ENCODE data around the gene ZNF583.

Gene ZNF583

DNA sequence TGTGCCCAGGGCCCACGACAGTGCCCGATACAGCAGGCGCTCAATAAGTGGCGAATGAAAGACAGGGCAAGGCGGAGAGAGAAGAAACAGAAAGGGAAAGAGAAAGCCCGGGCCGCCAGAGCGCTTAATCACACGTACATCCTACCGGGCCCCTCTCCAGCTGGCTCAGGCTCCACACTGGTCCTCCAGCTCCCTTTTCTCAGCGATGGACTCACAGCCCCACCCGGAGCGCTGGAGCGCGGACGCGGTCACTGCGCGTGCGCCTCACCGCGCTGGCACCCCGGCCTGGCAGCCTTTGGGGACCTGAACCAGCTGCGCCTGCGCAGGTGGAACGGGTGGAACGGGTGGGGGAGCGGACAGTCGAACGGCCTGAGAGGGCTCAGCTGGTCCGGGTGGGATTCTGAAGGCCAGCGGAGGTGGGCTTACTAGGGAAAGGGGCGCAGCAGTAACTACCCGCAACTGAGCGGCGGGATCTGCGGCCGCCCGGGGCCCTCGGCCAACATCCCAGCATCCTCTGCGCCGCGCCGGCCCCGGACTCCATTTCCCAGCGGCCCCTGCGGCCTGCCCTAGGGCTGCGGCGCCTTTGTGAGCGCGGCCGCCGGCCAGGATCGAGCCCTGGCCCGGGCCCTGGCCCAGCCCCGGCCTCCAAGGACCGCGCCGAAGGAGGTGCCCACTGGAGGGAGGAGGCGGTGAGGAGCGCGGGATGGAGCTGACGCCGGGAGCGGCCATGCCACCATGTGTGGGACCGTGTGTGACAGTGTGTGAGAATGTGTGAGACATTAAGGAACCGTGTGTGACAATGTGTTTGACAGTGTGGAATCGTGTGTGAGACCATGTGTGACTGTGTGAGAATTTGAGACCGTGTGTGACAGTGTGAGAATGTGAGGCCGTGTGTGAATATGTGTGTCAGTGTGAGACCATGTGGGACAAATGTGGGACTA, at the start of gene ZNF583:
TSS of gene ZNF583 (plus strand) at position 569 of the 941 bp plus-strand sequence. CDS start 2,783 bp downstream, outside the sequence.
- DNase-seq = peak; percentile 81 to 92

DNA sequence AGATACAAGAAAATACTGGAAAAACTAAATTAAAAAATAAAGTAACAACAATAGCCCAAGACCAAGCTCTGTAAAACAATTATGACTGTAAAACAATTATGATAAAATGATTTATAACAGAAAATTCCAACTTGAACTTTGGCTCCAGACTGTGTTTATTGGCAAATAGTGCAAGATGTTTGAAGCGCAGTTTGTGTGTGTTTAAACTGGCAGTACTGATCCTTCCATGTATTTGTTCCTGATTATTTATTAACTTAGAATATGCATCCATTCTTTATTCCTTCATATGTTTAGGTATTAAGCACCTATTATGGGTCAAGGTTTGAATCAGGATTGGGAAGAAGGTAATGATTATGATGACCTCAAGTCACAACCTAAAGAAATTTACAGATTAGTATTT, 48.6 kb upstream of the ZNF583 start:
- DNase-seq = no peak

DNA sequence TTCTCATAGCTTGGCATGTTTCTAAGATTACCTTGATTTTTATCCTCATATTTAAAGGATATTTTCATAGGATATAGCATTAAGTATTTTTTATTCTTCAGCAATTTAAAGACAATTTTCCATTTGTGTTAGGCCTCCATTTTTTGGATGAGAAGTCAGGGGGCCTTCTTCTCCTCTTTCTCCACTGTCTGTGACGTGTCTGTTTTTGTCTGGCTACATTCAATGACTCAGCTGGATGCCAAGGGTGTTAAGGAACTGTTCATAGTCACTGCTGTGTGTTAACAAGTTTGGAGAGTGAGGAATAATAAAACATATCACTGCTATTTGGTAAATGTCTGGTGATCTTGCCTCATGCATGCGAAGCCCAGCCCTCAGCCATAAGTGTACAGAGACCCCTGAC, 47.2 kb upstream of the ZNF583 start:
- no peak for DNase-seq

DNA sequence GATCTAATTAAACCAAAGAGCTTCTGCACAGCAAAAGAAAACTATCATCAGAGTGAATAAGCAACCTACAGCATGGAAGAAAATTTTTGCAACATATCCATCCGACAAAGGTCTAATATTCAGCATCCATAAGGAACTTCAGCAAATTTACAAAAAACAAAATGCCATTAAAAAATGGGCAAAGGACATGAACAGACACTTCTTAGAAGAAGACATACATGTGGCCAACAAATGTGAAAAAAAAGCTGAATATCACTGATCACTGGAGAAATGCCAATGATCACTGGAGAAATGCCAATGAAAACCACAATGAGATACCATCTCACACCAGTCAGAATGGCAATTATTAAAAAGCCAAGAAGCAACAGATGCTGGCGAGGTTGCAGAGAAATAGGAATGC, 43.3 kb upstream of the ZNF583 start:
- no peak for DNase-seq

DNA sequence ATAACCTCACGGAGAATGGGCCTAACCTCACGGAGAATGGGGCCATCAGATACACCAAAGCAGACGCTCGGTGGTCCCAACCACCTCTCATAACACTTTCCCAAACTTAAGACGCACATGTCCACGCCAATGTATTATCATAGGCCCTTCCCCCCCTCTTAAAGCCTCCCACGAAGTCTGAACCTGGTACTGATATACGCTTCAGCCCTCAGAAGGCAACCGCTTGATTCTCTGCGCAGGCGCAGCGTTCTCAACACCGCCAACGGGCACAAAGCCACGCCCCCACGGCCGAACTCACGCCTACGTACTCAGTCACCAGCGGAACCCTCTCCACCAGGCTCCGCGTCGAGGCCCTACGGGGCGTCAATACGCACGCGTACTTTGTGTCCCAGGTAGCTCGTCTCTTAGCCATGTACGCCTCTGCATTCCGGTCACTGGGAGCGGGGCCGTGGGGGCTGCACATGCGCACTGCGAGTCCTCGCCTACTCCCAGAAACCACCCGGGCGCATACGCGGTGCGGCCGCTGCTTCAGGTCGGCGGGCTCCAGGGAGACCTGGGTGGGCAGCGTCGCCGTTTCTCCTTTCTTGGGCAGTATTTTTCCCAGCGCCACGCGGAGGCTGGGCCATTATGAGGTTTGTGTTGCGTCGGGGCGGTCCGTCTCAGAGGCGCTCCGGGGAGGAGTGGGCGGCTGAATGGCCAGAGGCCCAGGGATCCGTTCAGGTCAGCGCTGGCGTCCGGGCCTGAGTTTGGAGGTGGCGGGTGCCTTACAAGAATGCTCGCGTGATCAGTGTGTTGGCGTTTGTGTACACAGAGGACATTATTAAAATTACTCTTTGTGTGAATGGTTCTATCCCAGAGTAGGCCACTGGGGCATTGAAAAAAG, 36.1 kb upstream of the ZNF583 start:
- peak; percentile 97 to 98 for DNase-seq

DNA sequence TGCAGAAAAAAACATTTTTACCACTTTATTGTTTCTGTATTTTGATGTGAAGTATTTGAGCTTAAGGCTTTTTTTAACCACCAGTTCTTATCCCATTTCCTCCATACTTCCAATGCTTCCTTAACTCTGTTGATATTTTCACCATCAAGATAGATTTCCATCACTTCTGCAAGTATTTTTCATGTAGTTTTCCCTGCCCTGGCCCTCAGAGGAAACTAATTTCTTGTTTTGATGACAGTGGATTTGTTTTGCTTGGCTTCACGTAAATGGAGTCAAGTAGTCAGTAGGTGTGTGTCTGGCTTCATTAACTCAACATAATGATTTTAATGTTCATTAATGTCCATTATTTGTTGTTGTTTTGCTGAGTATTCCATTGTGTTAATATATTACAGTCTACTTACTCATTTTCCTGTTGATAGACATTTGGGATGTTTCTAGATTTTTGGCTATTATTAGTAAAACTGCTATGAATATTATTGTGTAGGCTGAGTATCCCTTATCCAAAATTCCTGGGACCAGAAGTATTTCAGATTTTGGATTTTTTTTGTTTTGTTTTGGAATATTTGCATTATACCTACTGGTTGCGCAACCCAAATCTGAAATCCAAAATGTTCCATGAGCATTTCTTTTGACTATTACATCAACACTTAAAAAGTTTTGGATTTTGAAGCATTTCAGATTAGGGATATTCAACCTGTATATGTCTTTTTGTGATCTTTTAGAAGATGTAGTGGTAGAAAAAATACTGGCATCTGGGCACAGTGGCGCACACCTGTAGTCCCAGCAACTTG, 34.1 kb upstream of the ZNF583 start:
- DNase-seq = no peak

DNA sequence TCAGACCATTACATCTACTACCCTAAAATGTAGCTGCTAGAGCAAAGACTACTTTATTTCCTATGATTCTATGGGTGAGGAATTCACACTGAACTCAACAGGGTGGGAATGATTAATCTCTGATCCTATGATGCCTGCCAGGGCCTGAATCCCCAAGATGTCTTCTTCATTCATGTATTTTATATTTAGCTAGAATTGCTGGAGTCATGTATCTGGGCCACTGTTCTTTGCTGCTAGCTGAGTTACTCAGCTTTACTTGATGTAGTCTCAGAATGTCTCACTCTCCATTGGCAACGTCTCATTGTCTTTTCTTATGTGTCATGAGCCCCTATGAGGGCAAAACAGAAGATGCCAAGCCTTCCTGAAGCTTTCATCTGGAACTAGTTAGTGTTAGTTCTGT, 31.9 kb upstream of the ZNF583 start:
- DNase-seq = no peak

DNA sequence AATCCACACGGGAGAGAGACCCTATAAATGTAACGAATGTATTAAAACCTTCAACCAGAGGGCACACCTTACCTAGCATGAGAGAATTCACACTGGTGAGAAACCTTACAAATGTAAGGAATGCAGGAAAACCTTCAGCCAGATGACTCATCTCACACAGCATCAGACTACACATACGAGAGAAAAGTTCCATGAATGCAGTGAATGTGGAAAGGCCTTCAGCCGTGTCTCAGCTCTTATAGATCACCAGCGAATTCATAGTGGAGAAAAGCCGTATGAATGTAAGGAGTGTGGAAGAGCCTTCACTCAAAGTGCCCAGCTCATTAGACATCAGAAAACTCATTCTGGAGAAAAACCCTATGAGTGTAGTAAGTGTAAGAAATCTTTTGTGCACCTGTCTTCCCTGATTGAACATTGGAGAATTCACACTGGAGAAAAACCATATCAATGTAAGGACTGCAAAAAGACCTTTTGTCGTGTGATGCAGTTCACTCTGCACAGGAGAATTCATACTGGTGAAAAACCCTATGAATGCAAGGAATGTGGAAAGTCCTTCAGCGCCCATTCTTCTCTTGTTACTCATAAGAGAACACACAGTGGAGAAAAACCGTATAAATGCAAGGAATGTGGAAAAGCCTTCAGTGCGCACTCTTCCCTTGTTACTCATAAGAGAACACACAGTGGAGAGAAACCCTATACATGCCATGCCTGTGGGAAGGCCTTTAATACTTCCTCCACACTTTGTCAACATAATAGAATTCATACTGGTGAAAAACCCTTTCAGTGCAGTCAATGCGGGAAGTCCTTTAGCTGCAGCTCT, 26.8 kb upstream of the ZNF583 start:
- no peak for DNase-seq

DNA sequence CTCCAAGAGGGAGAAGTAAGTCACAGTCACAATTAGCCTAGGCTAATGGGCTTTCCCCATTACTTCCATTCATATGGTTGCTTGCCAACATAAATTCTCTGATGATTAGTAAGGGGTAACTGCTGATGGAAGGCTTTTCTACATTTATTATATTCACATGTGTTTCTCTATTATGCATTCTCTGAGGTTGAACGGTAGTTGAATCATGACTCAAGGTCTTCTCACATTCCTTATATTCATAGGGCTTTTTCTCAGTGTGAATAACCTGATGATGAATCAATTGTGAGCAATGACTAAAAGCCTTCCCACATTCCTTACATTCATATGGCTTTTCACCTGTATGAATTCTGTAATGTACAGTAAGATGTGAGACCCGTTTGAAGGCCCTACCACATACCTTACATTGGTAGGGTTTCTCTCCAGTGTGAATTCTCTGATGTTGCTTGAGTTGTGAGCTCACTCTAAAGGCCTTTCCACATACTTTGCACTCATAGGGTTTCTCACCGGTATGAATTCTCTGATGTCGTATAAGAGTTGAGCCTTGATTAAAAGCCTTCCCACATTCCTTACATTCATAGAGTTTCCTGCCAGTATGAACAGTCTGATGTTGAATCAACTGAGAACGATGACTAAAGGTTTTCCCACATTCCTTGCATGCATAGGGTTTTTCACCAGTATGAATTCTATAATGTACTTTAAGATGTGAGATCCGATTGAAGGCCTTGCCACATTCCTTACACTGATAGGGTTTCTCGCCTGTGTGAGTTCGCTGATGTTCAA, 20.1 kb upstream of the ZNF583 start:
- no peak for DNase-seq

DNA sequence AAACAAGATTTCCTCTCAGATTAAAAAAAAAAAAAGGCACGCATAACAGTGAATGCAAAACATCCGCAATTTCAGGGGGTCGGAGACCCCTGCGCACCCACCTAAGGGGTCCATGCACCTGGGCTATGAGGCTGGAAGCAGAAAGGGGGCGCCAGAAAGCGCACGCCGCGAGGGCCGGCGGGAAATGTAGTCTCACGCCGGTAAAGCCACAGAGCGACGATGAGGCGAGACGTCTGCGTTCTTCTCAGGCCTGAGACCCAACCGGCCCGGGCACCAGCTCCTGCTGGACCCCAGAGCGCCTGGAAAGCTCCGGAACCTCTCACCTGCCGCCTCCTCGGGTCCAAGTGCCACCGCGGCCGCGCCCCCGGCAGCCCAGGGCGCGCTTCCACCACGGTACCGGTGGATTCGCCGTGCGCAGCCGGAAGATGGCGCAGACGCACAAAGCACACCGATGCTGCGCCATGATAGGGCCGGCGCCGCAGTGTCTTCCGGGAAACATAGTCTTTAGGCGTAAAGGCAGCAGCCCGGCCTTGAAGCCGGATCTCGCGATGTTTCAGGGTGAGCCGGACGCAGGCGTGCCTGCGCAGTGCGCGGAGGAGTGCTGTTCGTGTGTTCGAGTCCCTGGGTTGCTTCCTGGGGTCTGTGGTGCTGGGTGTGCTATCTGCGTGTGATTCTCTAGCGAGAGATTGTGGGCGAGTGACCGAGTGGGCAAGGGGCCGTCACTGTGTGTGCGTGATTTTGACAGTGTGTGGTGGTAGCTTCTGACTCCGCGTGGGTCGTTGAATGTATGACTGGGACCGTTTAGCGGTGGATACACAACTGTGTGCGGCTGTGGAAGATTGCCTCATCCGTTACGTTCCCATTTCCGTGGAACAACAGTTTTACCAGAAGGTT, 10.8 kb upstream of the ZNF583 start, which contains the start of gene ZNF582:
TSS of gene ZNF582 (minus strand) at position 416 of the 894 bp plus-strand sequence. CDS start 1,782 bp downstream, outside the sequence.
- peak; percentile 93 to 97 for DNase-seq

DNA sequence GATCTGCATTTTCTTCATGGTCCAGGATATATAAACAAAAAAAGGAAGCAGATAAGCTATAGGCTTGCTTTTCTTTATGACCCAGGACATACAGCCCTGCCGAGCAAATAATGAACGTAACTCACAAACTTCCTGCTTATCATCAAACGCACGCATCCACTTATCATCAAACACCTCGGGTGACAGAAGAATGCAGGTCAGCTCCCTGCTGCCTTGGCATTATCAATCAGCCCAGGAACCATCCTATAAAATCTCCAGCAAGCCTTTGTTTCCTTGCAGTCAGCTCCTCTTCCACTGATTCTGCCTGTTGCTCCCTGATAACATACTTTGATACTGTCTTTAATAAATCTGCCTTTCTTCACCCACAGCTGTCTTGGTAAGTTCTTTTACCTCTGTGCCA, 5.3 kb upstream of the ZNF583 start:
- no peak for DNase-seq

DNA sequence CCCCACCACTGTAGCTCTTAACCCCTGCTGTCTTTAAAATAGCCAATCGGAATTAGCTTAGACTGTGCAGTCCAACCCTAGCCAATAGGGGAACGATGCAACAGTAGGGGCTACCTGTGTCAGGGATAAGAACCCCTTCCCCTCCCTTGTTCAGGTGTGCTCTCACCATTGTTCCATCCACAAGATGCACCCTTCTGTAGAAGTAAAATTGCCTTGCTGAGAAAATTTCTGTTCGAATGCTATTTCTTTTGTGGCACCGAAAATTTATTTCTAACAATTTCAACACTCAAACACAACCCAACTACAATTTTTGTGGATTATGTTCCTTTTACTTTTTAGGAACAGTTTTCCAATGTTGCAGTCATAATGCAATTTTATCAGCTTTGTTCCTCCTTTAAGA, 3.6 kb upstream of the ZNF583 start:
- no peak for DNase-seq

DNA sequence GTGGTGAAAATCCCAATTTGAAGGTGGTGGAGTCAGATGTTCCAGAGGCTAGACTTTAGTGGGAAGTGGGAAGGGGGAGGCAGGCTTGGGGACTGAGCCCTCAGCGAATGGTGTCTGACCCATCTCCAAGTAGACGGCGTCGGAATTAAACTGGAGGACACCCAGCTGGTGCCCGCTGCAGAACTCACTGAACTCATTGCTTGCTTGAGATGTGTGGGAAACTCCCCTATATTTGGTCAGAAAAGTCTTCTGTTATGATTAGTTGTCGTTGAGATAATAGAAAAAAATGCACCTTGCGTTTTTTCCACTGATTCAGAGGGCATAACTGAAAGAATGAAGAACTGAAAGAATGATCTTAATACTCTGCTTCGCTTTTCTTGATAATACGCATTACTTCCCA, 871 bp upstream of the ZNF583 start:
- no peak for DNase-seq

DNA sequence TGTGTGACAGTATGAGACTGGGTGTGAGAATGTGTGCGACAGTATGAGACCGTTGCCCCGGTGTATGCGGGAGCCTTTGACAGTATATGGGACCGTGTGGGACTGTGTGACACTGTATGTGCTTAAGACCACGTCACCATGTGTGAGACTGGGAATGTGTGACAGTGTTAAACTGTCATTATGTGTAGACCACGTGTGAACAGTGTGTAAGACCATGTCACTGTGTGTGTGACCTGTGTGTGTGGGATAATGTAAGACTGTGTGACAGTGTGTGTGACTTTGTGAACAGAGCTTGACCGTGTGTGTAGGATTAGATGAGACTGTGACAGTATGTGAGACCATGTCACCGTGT, 549 bp downstream of the ZNF583 start:
- DNase-seq = peak in 1 of 2 experiments; percentile 29

DNA sequence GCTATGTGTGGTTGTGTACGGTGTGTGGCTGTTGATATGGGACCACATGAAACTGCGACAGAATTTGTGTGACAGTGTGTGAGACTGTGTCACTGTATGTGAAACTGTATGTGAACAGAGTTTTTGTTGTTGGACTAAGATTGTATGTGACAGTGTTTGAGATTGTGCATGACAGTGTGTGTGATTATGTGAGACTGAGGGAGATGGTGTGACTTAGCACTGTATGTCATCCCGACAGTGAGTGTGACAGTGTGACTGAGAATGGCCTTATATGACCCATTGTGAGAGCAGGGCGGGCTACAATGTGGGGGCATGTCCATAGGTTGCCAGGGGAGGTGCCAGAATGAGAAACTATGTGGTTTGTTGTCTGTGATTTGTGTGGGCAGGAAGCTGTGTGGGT, 930 bp downstream of the ZNF583 start:
- no peak for DNase-seq

DNA sequence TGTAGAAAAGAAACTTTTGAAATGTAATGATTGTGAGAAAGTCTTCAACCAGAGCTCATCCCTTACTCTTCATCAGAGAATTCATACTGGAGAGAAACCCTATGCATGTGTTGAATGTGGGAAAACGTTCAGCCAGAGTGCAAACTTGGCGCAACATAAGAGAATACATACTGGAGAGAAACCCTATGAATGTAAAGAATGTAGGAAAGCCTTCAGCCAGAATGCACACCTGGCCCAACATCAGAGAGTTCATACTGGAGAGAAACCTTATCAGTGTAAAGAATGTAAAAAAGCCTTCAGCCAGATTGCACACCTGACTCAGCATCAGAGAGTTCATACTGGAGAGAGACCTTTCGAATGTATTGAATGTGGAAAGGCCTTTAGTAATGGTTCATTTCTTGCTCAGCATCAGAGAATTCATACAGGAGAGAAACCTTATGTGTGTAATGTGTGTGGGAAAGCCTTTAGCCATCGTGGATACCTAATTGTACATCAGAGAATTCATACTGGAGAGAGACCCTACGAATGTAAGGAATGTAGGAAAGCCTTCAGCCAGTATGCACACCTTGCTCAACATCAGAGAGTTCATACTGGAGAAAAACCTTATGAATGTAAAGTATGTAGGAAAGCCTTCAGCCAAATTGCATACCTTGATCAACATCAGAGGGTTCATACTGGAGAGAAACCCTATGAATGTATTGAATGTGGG, 19.3 kb downstream of the ZNF583 start:
- DNase-seq = no peak

DNA sequence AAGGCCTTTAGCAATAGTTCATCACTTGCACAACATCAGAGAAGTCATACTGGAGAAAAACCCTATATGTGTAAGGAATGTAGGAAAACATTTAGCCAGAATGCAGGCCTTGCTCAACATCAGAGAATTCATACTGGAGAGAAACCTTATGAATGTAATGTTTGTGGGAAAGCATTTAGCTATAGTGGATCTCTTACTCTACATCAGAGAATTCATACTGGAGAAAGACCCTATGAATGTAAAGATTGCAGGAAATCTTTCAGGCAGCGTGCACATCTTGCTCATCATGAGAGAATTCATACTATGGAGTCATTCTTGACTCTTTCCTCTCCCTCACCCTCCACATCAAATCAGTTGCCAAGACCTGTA, 19.8 kb downstream of the ZNF583 start:
- DNase-seq = no peak

DNA sequence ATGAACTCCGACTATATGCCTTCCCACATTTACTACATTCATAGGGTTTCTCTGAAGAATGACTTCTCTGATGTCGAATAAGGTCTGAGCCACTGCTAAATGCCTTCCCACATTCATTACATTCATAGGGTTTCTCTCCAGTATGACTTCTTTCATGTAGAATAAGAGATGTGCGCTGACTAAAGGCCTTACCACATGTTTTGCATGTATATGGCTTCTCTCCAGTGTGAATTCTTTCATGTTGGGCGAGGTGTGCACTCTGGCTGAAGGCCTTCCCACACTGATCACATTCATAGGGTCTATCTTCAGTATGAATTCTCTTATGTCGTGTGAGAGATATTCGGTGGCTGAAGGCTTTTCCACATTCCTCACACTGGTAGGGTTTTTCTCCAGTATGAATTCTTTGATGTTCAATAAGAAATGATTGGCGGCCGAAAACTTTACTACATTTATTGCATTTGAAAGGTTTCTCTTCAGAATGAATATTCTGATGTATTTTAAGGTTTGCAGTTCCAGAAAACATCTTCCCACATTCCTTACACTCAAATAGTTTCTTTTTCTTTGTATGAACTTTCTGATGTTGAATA, 37.2 kb downstream of the ZNF583 start:
- no peak for DNase-seq

DNA sequence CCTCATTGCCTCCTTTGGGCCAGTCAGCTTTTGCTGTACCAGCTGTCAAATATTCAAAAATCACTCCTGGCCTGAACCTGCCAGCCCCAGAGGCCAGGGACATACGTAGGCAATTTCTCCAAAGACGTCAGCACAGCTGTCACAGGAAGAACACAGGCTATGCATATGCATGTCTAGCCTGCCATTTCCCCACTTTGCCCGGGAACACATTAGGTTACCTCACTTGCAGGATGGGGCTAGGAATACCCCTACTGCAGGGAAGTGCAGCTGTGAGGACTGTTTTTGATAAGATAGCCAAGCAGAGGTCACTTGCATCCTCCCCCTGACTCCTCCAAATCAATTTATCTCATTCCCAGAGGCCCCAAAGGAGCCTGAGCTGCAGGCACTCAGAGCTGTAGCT, 70.2 kb downstream of the ZNF583 start:
- DNase-seq = no peak

All from NCI-H526 (cell line).